Cardiac fibroblast (primary cell): ENCODE results near the gene AQP5.

Source experiments
- DNase-seq, 2 donors: peaks; one replicate each; pipeline versions ENCODE4 v3.0.0 to v3.0.0-alpha.2; 2010; ENCODE audit warnings: low read depth in 2 of 2
- H3K4me3 ChIP-seq, 2 donors: replicated peaks in 1 of 2; 1 replicate in 1 of 2; 2 replicates in 1 of 2; pipeline ENCODE4 v1.5.1; 2011; ENCODE audit warnings: low read depth in 2 of 2, low read length in 2 of 2, mild to moderate bottlenecking in 2 of 2, moderate library complexity in 1 of 2
- CTCF ChIP-seq: IDR thresholded peaks from one replicate; pipeline ENCODE4 v1.5.1; 2011; ENCODE audit warnings: low read depth, mild to moderate bottlenecking, low read length, inconsistent platforms

Gene AQP5

GRCh38 chr12:50005175-50005574, 43.5 kb downstream of the AQP5 start:
- no peak for TF ChIP-seq CTCF
- H3K4me3 ChIP-seq = no peak overlapping the region
- DNase-seq = no peak

- no peak overlapping the region for H3K4me3 ChIP-seq
- DNase-seq = no peak
- TF ChIP-seq CTCF = no peak
These were observed 44.6 kb downstream of the AQP5 start for GRCh38 chr12:50006280-50006679.

- TF ChIP-seq CTCF = no peak
- DNase-seq = peak in 1 of 2 donors; percentile 46
- H3K4me3 ChIP-seq = no peak overlapping the region
These were observed 45.2 kb downstream of the AQP5 start for GRCh38 chr12:50006754-50007442.

GRCh38 chr12:50013361-50014147, 51.9 kb downstream of the AQP5 start:
- no peak overlapping the region for H3K4me3 ChIP-seq
- DNase-seq = no peak
- TF ChIP-seq CTCF = no peak

GRCh38 chr12:50014342-50014741, 52.7 kb downstream of the AQP5 start:
- no peak overlapping the region for H3K4me3 ChIP-seq
- TF ChIP-seq CTCF = no peak
- DNase-seq = no peak
